HG03280 (cell line): ENCODE measurements around the gene IFITM10.
"Not testable (repeated sequence)": the region's sequence is repeated elsewhere in the genome, so short reads cannot be mapped to it uniquely, and the experiment has no call there.

ENCODE experiments used
- ATAC-seq: cut with Tn5 transposase; IDR thresholded peaks from one replicate; pipeline ENCODE4 v1.9.1; 2021; ENCODE audit warnings: mild to moderate bottlenecking, moderate library complexity; ENCODE audit not compliant: unreplicated experiment

IFITM10 gene

DNA sequence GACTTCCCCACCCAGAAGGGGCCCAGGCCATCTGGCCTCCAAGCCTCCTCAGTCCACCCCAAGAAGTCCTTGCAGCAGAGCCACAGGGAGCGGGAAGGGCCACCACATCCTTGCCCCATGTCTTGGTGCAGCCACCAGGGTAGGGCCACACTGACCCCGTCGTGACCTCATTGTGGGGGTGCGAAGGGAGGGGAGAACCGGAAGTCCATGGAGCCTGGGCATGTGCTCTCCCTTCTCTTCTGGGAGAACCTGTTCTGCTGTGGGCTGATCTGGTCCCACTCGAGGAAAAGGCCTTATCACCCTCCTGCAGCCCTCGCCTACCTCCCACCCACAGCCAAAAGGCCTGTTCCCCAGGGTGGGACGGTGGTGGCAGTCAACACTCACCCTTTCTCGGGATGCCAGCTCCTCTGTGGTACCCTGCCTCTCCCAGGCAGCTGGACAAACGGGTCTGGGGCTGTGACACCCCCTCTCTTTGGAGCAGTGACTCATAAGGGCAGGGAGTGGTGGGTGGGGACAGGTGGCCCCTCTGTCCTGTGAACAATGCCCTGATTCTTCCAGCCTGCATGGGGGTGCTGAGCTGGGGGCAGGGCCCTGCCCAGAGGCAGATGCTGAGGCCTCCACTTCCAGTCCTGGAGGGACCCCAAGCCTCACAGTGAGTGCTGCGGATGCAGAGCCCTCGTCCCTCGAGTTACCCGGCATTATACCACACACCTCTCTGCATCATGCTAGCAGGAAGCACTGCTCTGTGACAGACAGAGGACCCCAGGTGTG lies 27.9 kb upstream of the IFITM10 start:
- ATAC-seq: no peak

DNA sequence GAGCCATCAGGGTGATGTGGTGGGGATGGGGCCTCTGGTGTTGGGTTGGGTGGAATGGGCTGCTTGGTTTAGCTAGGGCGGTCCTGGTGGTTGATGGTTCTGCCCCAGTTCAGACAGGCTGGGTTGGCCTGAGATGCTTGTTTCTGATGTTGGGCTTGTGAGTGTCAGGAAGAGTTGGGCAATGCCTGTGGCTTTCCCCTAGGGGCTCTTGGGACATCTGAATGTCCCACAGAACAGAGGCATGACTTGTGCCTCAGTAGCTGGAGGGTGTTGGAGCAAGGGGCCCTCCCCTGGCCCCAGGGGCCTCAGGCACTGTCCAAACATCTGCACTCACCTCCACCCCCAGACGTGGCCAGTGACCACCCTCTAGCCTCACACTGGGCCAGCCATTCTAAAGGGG lies 27.3 kb upstream of the IFITM10 start:
- no peak for ATAC-seq

DNA sequence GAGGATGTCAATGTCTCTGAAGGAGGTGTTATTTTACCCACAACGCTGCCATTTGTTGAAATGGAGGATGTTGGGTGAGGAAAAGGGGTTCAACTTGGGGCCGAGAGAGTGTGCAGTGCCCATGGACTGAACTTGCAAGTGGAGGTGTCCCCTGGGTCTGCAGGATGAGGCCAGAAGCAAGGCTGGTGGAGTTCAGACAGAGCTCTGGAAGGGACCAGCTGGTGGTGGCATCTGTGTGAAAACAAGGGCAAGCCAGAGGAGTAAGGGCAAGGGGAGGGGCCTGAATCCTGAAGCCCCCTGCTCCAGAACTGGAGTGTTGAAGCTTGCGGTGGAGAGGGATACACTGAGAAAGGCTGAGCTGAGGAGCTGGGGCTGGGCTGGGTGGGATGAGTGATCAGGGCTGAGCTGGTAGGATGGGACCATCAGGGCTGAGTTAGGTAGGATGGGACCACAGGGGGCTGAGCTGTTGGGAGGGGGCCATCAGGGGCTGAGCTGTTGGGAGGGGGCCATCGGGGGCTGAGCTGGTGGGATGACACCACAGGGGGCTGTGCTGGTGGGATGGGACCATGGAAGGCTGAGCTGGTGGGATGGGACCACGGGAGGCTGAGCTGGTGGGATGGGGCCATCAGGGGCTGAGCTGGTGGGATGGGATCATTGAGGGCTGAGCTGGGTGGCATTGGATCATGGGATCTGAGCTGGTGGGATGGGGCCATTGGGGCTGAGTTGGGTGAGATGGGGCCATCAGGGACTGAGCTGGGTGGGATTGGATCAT lies 26.7 kb upstream of the IFITM10 start:
- ATAC-seq: no peak

DNA sequence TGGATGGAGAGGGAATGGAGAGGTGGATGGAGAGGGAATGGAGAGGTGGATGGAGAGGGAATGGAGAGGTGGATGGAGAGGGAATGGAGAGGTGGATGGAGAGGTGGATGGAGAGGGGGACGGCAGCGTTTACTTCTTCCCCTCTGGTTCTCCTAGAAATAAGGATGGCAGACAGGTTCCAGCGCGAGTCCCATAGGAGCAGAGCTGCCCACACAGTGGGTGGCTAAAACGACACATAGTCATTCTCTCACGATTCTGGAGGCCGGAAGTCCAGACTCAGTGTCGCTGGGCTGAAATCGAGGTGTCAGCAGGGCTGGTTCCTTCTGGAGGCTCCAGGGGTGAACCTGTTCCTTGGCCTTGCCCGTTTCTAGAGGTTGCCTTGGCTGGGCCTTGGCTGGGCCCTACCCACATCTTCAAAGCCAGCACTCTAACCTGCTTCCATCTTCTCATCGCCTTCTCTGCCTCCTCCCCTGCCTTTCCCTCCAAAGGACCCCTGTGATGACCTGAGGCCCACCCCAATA lies 26.0 kb upstream of the IFITM10 start:
- no peak for ATAC-seq

DNA sequence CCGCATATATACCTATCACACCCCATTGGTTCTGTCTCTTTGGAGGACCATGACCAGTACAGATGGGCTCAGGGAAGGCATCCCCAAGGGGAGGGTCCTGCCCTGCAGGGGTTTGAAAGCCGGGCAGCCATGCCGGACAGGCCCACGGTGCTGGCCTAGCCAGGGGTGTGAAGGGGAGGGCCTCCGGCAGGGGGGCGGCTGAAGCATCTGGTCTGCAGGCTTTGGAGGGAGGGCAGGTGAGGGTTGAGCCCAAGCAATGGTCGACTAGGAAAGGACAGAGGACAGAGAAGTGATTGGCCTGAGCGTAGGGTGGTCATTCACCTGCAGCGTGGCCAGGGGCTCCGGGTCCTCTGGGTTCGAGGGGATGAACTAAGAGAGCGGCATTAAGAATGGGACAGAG lies 24.5 kb upstream of the IFITM10 start:
- ATAC-seq: no peak

DNA sequence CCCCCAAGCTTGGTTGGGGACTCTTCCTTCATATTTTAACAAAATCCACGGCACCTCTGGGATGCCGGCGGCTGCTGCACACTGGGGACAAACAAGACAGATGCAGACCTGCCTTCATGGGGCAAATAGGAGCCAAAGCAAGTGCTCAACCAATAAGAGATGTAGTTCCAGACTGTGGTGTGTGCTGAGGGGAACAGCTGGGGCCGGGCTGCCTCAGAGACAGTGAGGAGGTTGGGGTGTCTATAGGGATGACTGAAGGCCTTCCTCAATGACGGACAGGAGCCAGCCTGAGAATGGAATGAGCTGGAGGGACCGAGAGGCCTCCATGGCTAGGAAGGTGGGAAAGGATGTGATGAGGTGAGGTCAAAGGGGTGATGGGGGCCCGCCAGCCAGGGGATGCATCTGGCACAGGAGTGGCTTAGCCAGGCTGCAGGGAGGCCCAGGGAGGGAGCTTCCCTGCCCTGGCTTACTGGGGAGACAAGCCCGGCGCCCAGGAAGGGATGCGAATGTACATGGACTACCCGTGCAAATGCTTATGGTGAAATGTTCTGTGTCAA lies 23.7 kb upstream of the IFITM10 start:
- ATAC-seq: no peak

DNA sequence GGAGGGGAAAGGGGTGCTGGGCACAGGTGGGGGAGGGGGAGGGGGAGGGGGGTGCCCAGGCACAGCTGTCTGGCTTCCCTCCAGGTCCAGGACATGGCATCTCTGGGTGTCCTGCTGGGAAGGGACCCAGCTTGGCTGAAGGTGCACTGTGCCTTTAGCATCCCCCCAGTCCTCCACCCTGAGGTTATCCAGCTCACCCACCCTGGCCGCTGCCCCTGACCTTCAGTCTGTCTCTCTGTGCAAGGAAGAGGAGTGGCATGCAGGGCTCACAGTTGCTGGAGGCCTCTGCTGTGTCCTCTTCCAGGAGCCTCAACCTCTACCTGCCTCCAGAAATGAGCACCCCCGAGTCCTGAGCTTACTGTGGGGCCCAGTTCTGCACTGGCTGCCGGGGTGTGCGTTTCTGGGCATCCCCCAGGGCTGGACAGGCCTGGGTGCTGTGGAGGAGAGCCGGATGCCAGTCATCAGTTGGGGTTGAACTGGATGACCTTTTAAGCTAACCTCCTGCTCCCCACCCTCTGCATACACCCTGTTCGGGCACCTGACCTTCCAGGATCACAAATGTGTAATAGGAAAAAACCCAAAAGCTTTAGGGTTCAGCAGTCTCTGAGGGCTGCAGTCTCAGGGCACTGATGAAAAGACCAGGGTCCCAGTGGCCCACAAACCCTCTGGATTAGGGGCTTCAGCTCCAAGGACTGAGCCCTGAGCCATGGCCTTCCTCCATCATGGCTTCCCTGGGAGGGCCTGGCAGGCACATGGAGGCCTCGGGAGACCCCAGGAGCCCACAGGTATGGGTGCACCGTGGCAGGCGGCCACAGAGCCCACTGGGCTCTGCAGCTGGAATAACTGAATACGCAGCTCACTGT lies 23.0 kb upstream of the IFITM10 start:
- no peak for ATAC-seq

DNA sequence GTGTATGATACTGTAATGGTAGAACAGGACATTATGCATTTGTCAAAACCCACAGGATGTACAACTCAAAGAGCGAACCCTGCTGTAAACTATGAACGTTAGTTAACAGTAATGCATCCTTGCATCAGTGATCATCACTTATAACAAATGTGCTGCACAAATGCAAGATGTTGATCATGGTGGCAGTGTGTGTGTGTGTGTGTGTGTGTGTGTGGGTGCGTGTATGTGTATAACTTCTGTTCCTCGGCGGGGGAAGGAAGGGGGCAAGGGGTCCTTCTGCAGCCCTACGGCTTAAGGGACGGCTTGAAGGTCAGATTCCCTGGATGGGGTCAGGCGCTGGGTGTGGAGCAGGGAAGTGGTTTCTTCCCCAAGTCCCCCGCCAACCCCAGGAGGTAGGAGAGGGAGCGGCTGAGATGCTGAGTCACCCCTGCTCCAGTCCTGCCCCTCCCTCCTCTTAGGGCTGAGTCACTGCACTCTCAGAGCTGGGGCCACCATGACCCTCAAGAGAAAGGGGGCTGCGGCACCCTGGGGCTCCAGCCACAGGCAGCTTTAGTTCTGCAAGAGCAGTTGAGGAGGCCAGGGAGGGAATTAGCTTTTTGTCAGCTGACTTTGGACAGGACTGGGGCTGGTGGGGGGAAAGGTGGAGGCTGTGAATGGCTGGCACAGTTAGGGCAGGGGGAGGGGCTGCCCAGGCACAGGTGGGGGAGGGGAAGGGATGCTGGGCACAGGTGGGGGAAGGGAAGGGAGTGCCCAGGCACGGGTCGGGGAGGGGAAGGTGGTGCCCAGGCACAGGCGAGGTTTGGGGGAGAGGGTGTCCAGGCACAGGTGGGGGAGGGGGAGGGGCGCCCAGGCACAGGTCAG lies 22.1 kb upstream of the IFITM10 start:
- no peak for ATAC-seq

DNA sequence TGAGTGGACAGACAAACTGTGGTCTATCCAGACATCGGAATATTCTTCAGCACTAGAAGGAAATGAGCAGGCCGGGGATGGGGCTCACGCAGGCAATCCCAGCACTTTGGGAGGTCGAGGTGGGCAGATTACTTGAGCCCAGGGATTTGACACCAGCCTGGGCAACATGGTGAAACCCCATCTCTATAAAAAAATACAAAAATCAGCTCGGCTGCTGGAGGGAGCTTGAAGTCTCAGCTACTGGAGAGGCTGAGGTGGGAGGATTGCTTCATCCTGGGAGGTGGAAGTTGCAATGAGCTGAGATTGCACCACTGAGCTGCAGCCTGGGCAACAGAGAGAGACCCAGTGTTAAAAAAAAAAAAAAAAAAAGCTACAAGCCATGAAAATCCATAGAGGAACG lies 21.3 kb upstream of the IFITM10 start:
- ATAC-seq: no peak

DNA sequence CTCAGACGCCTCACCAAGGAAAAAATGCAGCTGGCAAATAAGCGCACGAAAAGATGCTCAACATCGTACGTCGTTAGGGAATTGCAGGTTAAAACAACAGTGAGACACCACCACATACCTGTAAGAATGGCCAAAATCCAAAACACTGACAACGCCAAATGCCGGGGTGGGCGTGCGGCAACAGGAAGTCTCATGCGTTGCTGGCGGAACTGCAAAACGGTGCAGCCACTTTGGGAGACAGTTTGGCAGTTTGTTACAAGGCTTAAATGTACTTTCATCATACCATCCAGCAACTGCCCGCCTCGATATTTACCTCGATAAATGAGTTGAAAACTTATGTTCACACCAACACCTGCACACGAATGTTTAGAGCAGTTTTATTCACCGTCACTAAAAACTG lies 20.9 kb upstream of the IFITM10 start:
- ATAC-seq: no peak

DNA sequence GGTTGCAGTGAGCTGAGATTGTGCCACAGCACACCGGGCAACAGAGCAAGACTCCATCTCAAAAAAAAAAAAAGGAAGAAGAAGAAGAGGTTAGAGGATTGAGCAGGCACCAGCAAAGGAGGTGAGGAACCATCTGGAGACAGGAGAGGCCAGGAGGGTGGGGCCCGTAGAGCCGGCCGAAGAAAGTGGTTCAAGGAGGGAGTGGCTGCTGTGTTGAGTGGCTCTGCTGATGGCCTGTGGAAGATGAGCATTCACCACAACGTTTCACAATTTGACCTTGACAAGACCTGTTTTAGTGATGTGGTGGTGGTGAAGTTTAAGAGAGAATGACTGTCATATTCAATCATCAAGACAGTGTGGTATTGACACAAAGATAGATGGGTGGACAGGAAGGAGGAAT lies 20.1 kb upstream of the IFITM10 start:
- no peak for ATAC-seq

DNA sequence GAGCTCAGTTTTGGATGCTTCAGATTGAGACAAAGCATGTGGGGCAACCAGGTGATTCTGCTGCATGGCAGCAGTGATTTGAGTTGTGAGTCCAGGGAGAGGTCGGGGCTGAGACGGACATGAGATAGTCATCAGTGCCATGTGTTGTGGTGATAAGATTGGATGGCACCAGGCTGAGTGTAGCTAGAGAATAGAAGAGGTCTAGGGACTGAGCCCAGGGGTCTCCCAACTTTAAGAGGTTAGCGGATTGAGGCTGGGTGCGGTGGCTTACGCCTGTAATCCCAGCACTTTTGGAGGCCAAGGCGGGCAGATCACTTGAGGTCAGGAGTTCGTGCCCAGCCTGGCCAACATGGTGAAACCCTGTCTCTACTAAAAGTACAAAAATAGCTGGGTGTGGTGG lies 19.7 kb upstream of the IFITM10 start:
- ATAC-seq: no peak

DNA sequence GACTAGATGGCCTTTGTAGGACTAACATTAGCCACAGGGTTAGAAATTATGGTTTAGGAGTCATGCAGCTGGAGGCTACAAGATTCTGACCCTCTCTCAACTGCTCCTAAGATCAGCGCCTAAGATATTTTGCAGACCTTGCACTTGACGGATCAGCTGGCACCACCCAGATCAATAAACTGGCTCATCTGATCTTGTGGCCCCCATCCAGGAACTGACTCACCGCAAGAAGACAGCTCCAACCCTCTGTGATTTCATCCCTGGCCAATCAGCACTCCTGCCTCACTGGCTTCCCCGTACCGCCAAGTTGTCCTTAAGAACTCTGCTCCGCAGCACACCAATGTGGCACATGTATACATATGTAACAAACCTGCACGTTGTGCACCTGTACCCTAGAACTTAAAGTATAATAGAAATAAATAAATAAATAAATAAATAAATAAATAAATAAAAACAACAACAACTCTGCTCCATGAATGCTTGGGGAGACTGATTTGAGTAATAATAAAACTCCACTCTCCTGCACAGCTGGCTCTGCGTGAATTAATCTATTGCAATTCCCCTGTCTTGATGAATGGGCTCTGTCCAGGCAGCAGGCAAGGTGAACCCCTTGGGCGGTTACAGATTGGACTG lies 19.0 kb upstream of the IFITM10 start:
- not testable (repeated sequence) for ATAC-seq

DNA sequence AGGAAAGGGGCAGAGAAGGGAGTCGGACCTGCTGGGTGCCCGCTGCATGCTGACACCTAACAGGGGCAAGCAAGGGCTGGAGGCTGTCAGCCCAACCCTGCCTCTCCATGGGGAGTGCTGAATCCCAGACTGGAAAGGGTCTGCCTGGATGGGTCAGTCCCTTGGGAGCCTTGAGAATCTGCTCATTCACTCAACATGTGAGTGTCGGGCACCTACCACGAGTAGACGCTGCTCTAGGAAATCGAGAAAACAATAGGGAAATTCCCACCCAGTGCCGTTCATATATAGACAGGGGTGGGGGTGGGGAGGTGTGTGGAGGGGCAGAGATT lies 17.7 kb upstream of the IFITM10 start:
- ATAC-seq: no peak

DNA sequence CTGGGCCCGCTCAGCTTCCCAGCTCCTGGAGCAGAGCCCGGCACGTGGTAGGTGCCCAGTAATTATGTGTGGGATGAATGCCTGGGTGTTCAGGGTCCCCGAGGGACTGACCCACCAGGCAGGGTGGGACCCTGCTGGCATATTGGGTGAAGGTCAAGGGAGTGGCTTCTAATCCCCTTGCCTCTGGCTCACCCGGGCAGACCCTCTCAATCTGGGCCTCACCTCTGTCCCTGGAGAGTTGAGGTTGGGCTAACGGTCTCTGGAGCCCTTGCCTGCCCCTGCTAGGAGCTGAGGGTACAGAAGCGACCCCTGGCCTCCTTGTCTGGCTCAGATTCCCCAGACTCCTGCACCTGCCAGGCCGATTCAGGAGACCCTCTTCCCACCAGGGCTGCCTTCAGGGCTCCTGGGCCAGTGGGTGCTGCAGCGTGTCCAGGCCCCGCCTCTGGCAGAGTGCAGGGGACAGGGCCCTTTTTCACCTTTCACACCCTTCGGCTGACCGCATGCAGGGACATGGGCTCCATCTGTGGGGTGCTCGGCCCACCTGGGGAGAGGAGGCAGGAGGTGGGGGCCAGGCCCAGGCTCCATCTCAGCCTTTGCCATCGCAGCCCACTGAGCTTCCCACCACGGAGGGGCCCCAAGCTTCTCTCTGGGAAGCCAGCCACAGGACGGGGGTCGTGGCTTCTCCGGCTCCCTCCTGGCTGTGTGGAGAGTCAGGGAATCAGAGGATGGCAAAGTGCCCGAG lies 17.2 kb upstream of the IFITM10 start:
- no peak for ATAC-seq

DNA sequence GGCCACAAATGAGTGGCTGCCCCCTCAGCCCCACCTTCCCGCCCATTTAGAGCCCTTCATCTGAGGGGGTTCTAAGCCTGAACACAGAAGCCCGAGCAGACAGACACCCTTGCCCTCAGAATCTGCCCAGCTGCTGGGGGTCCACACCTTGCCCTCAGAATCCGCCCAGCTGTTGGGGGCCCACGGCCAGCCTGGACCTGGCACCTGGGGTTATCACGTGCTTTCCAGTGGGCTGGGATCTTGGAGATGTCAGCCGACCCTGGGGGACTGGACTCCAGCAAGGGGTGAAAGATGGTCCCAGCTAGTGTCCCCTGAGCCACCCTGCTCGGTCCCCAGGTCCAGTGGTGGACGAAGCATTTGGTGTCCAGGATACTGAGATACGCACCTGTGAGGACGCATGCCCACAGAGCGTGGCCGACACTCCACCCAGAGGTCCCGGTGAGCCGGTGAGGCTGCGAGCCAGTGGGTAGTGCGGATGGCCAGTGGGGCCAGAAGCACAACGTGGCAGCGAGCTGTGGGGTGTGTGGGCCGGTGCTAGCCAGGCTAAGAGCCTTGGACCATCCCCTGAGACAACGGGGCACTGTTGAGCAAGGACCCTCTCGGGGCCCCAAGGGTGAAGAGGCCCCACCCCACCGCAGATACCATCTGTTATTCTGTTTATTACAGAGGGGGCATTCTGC lies 16.5 kb upstream of the IFITM10 start:
- ATAC-seq: no peak

DNA sequence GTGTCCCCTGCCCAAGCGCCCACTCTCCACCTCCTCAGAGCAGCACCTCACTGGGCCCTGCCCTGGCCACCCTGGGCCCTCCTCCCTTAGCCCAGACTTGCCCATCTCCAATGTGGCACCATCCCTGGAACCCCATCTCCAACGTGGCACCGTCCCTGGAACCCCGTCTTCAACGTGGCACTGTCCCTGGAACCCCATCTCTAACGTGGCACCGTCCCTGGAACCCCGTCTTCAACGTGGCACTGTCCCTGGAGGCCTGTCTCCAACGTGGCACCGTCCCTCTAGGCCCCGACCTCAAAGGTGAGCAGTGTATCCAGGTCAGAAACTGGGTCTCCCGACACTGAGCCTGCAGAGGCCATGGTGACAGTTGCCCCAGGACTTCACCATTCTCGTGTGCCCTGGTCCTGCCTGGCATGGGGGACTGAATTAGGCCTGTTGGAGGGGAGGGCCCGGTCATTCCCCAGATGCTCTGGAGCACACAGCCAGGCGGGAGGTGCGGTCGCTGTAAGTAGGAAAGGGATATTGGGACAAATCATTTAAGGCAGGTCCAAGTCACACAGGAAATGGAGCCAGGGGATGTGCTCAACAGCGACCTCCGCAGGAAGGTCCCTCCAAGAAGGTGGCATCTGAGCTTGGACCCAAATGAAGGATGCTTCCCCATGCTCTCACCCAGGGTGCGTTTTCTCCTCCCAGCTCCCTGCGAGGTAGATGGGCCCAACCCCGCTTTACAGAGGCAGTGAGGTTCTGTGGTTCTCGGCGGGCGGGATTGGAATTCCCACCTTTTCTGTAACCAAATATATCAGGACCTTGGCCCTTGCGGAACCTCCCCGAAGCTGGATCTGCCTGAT lies 15.7 kb upstream of the IFITM10 start:
- ATAC-seq: no peak
